GM12801 (cell line): ENCODE measurements around the gene CNTN6.

Experiments used
- TF ChIP-seq, protein P1 (sequence below): IDR thresholded peaks from one replicate; pipeline ENCODE4 v1.5.1; 2011; ENCODE audit warnings: control low read depth; ENCODE audit not compliant: insufficient read length; ENCODE audit errors: extremely low read depth

Gene CNTN6

DNA sequence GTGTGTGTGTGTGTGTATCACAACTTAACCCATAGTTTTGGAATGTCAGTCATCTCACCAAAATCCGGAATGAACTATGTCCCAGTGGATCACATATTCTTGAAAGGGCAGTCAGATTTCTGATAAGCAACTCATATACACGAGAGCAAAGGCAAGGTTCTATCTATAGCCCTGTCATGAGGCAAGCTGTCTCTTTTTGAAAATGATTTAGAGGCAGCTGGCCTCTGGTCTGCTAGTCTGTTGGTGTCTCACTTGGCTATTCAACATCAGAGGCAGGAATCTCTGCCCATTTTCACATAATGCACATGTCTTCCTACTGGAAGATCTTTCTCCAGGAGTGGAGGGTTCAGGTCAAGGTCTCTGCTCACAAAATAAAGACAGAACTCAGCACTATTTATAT, 79.8 kb downstream of the CNTN6 start:
- TF ChIP-seq, protein P1, sequence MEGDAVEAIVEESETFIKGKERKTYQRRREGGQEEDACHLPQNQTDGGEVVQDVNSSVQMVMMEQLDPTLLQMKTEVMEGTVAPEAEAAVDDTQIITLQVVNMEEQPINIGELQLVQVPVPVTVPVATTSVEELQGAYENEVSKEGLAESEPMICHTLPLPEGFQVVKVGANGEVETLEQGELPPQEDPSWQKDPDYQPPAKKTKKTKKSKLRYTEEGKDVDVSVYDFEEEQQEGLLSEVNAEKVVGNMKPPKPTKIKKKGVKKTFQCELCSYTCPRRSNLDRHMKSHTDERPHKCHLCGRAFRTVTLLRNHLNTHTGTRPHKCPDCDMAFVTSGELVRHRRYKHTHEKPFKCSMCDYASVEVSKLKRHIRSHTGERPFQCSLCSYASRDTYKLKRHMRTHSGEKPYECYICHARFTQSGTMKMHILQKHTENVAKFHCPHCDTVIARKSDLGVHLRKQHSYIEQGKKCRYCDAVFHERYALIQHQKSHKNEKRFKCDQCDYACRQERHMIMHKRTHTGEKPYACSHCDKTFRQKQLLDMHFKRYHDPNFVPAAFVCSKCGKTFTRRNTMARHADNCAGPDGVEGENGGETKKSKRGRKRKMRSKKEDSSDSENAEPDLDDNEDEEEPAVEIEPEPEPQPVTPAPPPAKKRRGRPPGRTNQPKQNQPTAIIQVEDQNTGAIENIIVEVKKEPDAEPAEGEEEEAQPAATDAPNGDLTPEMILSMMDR = no peak

DNA sequence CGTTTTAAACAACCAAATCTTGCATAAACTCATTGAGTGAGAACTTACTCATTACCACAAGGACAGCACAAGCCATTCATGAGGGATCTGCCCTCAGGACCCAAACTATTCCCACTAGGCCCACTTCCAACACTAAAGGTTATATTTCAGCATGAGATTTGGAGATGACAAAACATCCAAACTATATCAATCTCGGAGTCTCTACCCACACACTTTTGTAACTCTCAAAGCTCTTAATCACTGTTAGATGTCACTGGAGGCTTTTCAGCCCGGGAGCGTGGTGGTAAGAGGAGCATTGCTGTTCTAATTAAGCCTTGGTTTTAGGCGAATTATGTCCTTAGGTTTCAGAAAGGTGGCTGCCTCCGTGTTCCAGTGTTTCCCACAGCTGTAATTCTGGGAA, 86.3 kb downstream of the CNTN6 start:
- TF ChIP-seq, protein P1 = no peak

DNA sequence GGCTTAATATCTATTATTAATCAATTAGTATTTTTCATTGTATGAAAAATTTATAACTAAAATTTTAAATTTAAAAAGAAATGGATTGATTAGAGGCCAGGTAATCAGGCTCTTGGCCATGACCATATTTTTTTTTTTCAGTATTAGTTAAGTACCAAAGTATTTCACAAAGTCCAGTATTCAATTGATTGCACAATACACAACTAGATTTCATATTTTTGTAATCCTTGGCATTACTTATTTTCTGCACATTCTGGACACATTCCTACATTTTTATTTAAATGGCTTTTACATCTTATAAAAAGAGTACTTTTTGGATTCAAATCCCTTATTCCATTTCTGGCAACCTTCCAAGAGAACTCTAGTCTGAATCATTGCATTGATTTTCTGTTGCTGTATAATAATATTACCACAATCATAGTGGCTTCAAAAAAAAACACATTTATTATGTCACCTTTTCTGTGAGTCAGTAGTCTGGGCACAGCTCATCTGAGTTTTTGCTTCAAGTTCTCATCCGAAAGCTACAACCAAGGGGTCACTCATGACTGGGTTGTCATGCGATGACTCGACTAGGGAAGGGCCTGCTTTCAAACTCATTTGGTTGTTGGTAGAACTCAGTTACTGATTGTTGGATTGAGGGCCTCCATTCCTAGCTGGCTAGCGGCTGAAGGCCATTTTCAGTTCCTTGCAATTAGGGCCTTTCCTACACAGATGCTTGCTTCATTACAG, 90.7 kb downstream of the CNTN6 start:
- TF ChIP-seq, protein P1 = no peak

DNA sequence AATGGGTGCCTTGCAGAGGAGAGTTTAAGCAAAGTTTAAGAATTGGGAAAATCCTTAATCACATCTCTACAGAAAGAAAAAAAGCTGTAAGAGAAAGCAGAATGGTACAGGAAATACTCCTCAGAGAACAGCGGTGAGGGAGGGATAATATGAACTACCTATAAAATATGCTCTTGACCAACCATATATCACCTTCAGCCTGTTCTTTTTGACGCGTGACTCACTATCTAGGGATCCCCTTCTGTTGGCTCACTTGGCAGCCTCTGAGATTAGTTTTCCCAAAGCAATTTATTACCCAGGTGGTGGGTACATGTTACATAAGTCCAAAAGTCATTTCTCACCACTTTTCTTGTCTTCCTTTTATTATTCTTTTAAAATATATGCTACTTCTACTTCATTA, 97.7 kb downstream of the CNTN6 start:
- TF ChIP-seq, protein P1 = no peak

DNA sequence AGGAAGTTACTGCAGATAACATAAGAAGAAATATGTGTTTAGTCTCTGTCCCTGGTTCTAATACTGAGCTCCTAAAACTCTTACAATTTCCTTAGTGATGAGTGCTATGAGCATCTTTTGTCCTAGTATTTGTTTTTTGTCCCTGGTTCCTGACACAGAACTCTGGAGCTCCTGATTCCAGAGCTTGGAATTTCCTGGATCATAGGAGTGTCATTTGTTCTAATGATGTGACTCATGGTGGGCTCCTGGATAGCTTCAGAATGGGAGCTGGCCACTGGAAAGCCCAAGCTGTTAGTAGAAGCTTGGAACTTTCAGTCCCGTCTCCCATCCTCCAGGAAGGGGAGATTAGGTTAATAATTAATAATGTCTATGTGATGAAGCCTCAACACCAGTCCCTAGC, 98.2 kb downstream of the CNTN6 start:
- TF ChIP-seq, protein P1 = no peak

DNA sequence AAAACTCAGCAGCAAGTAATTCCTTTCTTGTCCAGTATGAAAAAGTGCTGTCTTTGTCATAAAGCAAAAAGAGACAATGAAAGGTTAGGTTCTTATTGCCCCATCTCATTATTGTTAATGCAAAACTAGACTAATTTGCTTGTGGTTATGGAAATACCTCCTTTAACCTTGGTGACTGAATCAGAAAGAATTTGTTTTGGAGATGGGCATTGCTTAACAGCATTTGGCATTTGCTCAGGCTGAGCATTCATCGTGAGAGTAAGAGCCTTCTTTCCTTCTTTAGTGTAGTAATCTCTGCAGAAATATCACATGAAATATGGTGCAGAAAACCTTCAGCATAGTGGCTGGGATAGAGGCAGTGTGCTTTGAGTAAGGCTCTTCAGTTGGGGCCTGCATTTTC, 103.1 kb downstream of the CNTN6 start:
- TF ChIP-seq, protein P1 = no peak

DNA sequence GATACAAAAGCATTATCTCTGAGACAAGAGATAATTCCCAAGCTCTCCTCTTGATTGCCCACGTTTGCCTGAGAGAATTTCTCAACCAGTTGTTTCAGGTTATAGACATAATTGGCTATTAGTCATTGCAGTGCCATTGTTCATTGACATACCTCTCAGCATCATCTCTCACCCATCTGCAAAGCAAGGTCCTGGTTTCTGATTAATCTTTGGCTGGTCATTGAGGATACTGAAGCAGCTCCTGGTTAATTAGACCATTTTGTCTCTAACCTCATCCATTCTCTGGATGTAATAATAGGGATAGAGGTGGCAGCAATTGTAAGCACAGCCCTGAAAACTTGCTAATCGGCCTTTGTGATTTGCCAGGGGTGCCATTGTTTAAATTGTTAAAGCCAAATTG, 104.2 kb downstream of the CNTN6 start:
- TF ChIP-seq, protein P1 = no peak

DNA sequence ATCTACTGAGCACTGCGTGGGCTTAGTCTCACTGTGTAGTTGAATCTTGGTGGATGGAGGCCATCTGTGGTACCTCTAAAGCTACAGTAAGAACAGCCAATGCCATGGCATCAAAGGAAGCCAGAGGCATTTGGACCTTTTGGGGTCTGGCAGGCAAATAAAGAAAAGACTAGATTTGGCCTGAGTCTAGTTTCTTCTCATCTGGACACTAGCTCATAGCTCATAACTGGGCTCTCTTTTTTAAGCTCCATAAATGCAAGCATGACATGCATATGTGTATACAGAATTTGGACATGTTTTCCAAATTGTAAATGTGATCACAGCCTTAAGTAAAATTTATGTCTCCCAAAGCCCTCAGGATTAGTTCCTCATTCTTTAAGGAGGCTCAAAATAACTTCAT, 107.5 kb downstream of the CNTN6 start:
- TF ChIP-seq, protein P1 = no peak
